ENCODE measurements around the gene DDA1.
A peak's percentile ranks its signal among the peaks of the same experiment; 100 is the strongest.
"Not testable (repeated sequence)": the region's sequence is repeated elsewhere in the genome, so short reads cannot be mapped to it uniquely, and the experiment has no call there.

DDA1 gene

DNA sequence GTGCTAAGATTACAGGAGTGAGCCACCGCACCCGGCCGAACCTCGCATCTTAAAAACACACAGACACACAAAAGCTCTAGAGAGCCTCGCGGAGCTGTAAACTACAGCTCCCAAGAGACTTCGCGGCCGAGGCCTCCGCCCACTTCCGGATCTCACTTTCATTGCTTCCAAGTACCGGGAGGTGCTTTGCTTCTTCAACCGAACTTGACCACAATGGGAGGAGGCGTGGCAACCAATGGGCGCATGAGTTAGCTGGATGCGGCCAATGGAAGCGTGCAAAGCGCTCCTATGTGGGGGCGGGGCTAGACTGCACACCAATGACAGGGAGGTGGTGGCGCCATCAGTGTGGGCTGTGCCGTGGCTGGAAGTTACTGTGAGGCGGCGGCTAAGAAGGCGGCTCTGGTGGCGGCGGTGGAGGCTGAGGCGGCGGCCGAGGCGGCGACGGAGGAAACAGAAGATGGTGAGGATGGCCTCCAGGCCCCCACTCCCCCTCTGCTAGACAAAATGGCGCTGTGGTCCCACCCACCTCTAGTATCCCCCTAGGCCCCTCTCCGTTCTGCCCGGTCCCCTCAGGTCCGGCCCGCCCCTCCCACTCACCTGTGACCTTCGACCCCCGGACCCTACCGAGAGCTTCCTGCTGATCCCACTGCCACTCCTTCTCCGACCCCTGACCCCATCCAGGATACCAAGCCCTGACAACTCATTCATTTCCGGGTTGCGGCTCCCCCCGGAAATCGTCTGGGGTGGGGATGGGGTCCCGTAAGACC is at the start of gene DDA1:
Gene DDA1 (plus strand): TSS at position 366 of the 767 bp plus-strand sequence. CDS start 92 bp downstream, at position 458.
- peak; percentile 99 for DNase-seq (ENCODE audit: low read depth)

DNA sequence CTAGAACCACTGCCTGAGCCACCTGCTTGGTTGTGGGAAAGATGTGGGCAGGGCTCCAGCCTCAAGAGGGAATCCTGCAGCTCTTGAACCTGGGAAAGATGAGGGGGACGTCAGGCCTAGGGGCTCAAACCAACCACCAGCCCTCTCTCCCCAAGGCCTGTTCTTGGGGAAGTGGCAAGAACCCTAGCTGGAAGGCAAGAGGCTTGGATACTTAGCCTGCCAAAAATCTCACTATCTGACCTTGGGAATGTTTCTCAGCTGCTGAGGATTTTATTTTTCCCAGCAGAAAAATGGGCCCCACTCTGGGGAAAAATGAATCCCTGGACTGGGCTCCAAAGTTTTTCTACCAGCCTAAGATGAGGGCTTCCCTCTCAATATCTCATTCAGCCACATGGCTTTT is 49.4 kb upstream of the DDA1 start:
- no peak for DNase-seq (ENCODE audit: low read depth)

DNA sequence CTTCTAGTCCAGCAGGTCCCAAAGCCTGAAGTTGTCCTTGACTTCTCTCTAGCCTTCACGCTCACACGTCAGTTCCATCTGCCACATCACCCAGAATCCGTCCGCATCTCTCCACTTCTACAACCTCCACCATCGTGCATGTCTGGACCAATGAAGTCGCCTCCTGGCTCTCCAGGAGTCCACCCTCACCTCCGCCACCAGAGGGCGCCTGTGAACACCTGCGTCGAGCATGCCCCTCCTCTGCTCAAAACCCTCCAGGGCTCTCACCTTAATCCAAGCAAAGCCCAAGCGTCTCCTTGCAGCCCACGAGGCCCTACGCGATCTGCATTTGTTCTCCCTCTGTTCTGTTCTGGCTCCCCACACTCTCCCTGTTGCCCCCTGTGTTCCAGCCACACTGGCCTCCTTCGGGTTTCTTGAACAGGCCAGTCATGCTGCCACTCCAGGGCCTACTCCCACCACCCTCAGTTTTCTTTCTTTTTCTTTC is 48.5 kb upstream of the DDA1 start:
- DNase-seq (ENCODE audit: low read depth) = peak; percentile 86

DNA sequence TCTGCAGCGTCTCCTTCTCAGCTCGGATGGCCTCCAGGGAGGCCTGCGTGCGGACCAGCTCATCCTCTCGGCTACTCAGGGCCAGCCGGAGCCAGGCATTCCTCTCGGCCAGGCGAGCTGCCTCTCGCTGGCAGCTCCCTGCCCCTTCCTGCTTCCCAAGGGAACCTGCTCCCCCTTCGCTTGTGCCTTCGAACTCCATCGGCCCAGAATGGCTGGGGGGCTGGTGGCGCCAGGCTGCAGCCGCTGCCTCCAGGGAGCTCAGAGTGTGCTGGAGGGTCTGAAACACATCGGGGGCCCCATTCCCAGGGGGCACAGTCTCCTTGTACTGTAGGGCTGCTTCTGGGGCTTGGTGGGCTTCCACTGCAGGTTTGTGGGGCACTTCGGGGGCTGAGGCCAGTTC is 46.8 kb upstream of the DDA1 start:
- DNase-seq (ENCODE audit: low read depth) = no peak

DNA sequence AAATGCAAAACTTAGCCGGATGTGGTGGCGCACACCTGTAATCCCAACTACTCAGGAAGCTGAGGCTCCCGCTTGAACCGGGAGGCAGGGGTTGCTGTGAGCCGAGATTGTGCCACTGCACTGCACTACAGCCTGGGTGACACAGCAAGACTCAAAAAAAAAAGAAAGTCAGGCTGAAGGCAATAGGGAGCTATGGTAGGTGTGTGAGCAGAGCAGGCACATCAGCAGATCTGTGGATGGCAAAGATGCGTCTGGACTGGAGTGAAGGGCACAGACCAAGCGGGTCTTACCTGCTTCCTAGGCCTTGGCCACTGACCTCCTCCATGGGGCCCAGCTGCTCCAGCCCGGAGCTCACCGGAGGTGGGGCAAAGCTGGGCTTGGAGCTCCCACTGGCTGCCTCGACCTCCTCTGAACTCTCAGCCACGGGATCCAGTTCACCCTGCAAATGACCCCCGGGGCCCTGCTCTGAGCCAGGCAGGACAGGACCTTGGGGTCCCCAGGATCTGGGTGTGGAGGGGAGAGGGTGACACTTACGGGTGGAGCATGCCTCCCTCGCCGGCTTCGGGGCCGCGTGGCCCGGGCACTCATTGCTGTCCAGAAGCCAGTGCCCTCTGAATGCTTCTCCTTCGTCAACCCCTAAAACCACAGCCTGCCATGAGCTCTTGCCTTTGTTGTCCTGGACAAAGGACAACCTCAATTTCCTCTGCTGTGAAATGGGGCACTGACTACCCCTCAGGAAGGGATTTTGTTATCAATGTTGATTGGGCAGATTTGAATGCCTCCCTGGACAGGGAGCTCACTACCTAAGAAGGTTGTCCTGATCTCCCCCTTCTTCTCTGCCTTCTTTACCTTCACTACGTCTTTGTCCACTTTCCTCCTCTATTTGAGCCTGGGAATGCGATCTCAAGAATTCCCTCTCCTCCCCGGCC is 45.4 kb upstream of the DDA1 start:
- no peak for DNase-seq (ENCODE audit: low read depth)

DNA sequence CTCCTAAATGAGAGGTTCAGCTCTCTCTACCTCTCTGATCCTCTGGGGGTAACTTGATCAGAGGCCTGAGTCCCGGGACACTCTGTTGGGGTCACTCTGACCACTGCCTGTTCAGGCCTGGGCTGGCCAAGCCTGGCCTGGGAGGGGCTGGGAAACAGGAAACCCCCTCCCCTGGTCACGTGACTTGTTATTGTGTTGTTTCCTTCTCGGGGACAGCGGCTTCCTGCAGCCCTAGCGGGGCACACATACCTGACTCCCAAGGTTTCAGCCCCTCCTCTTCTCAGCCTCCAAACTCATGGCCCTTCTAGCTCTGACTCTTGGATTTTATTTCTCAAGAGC is 44.8 kb upstream of the DDA1 start, which contains the start of gene USHBP1:
Gene USHBP1 (minus strand): TSS at position 105 of the 339 bp plus-strand sequence. CDS start 446 bp downstream, outside the sequence.
- no peak for DNase-seq (ENCODE audit: low read depth)

DNA sequence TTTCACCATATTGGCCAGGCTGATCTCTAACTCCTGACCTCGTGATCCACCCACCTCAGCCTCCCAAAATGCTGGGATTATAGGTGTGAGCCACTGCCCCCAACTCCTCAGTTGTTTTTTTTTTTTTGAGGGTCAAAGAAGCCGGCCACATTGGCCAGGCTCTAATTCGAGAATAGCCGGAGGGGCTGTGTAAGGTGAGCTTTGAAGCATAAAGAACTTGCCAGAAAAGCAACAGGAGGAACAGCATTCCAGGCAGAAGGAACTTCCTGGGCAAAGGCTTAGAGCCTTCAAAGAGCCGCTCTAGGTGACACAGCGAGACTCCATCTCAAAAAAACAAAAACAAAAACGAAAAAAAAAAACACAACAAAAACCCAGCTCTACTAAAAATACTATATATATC is 43.3 kb upstream of the DDA1 start:
- no peak for DNase-seq (ENCODE audit: low read depth)

DNA sequence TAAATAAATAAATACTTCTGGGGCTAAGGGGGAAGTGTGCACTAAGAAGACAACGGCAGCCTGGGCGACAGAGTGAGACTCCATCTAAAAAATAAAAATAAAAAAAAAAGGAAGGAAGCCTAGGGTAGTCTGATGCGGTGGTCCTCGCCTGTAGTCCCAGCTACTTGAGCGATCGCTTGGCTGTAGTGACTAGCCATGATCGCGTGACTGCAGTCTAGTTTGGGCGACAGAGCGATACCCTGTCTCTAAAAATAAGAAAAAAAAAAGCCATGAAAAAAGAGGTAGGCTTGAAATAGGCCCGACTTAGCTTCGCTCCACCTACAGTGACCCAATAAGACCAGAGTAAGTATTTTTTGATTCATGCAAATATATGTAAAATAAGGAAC is 42.8 kb upstream of the DDA1 start:
- no peak for DNase-seq (ENCODE audit: low read depth)

DNA sequence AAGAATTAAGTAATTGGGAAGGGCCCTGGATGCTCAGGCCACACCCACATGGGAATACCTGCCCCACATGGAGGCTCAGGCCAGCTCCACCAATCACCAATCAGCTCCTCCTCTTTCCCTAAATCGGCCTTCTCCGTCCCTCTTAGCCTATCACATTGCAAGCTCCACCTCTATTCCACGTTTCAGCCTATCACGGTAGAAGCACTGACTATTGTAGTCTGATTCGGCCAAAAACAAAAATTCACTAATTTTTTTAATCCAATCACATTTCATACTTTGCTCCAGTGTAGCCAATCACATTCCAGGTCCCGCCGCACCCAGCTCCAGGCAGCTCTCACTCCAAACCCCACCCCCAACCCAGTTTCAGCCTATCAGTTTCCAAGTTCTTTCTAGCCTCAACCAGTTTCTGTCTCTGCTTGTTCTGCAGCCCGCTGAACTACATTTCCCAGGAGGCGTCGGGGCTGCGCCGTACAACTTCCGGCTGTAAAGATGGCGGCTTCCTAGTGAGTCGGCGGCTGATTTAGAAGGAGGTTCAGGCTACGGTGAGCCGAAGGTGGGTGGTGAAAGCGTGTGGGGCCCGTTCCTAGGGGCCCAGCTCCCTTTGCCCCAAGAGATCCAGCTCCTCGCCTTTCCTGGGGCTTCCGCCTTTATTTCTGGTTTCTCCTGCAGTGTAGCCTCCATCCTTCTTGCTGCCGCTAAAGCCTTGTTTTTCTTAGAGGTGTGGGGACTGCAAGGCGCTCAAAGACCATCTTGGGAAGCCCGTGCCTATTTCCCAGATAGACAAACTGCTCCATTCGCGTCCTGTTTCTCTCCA is 42.2 kb upstream of the DDA1 start, which contains the start of gene BABAM1:
Gene BABAM1 (plus strand): TSS at position 469 of the 814 bp plus-strand sequence. CDS start 1,364 bp downstream, outside the sequence.
- DNase-seq (ENCODE audit: low read depth) = peak; percentile 94

DNA sequence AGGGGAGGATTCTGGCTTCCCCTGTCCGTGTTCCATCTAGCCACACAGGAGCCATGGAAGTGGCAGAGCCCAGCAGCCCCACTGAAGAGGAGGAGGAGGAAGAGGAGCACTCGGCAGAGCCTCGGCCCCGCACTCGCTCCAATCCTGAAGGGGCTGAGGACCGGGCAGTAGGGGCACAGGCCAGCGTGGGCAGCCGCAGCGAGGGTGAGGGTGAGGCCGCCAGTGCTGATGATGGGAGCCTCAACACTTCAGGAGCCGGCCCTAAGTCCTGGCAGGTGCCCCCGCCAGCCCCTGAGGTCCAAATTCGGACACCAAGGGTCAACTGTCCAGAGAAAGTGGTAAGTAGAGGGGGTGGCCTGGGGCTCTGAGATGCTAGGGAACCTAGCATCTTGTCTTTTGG is 40.6 kb upstream of the DDA1 start:
- no peak for DNase-seq (ENCODE audit: low read depth)

DNA sequence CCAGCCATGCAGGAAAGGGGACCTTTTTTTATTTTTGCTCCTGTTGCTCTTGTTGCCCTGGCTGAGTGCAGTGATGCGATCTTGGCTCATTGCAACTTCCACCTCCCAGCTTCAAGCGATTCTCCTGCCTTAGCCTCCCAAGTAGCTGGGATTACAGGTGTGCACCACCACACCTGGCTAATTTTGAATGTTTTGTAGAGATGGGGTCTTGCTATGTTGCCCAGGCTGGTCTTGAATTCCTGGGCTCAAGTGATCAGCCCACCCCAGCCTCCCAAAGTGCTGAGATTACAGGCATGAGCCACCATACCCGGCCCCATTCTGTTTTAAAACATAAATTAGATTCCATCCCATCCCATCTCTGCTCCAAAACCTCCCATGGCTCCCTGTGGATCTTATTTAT is 34.5 kb upstream of the DDA1 start:
- not testable (repeated sequence) for DNase-seq (ENCODE audit: low read depth)

DNA sequence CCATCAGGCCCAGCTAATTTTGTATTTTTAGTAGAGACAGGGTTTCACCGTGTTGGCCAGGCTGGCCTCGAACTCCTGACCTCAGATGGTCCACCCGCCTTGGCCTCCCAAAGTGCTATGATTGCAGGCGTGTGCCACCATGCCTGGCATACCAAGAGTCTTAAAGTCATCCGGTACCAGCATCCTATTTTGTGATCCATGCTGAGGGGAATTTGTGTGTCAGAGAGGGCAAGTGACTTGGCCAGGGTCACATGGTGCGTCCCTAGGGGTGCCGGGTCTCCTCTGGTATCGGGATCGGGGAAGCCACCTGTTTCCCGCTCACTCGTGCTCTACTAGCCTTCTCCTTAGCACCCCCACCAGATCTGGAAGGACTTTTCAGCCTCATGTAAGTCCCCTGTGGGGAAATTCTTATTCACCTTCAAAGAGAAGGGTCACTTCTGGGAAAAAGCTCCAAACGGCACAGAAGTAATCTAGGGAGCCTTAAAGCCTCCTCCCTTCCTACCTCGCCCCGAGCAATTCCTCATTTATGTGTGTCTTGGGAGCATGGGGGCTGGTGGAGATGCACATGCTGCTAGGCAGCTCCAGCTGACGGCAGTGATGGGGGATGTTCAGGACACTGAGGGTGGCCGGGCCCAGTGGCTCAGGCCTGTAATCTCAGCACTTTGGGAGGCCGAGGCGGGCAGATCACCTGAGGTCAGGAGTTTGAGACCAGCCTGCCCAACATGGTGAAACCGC is 33.8 kb upstream of the DDA1 start:
- no peak for DNase-seq (ENCODE audit: low read depth)

DNA sequence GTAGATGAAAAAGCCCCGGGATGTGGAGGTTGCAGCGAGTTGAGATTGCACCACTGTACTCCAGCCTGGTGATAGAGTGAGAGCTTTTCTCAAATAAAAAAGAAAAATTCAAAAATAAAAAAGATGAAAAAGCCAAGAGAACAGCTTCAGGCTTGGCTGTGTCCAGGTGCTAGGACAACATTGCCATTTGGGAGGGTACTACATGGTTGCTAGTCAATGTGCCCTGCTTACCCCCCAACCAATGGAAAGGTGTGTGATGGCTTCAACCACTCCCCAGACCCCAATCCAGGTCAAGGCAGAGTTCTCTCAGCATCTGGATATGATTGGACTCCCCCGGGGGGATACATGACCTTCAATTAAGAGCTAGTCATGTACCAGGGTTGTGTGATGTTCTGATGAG is 29.9 kb upstream of the DDA1 start:
- DNase-seq (ENCODE audit: low read depth) = no peak

DNA sequence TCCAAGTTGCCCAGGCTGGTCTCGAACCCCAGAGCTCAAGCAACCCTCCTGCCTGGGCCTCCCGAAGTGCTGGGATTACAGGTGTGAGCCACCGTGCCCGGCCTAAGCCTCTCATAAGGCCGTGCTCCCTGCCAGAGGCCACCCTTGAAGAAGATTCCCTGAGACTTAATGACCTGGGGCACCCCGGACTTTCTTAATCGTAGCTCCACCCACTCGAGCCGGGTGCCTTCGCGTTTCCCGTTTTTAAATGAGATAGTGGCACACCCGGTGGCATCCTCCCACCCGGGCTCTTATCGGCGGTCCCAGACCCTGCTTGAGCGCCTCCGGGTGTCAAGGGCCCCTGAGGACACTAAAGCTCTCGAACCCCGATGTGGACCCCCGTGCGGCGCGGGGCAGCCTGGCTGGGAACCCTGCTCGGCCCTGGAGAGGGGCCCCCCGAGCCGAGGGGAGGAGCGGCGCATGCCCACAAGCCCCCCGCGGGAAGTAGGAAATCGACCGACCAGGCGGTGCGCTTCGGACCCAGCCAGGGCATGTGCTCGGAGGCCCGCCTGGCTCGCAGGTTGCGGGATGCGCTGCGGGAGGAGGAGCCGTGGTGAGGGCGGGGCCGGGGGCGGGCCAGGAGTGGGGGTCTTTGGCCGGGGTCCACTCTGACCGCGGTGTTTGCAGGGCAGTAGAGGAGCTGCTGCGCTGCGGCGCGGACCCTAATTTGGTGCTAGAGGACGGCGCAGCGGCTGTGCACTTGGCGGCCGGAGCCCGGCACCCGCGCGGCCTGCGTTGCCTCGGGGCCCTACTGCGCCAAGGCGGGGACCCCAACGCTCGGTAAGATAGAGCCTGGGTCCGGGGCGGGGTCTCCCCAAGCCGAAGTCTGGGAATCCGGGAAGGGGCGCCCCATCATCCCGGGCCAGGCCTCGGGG is 27.7 kb upstream of the DDA1 start, which contains the start of gene ANKLE1:
Gene ANKLE1 (plus strand): TSS at position 511 of the 914 bp plus-strand sequence. CDS start 20 bp downstream, at position 531.
- no peak for DNase-seq (ENCODE audit: low read depth)

DNA sequence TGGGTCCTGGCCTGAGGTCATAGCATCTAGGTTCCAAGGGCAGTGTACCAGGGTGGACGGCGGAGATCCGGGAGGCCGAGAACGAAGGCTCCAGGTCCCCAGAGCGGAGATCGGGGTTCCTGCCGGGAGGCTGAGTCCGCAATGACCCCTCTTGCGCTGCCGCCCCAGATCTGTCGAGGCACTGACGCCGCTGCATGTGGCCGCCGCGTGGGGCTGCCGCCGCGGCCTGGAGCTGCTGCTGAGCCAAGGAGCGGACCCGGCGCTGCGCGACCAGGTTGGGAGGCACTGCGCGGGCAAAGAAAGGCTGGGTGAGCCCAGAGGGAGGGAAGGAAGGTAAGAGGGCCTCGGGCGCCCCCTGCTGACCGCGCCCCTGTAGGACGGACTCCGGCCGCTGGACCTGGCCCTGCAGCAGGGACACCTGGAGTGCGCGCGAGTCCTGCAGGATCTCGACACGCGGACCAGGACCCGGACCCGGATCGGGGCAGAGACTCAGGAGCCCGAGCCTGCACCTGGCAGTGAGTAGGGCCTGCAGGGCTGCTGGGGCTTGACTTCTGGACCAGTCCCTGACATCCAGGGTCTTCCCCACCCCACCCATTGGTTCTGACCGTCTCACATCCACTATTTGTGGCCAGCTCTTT is 26.8 kb upstream of the DDA1 start:
- peak; percentile 68 for DNase-seq (ENCODE audit: low read depth)

DNA sequence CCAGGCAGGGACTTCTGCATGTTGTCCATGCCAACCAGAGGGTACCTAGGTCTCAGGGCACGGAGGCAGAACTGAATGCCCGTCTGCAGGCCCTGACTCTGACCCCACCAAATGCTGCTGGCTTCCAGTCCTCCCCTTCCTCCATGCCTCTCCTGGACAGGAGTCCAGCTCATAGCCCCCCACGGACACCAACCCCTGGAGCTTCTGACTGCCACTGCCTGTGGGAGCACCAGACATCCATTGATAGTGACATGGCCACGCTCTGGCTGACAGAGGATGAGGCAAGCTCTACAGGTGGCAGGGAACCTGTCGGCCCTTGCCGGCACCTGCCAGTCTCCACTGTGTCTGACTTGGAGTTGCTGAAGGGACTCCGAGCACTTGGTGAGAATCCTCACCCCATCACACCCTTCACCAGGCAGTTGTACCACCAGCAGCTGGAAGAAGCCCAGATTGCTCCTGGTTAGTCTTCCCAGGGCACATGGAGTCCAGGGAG is 25.8 kb upstream of the DDA1 start:
- no peak for DNase-seq (ENCODE audit: low read depth)

DNA sequence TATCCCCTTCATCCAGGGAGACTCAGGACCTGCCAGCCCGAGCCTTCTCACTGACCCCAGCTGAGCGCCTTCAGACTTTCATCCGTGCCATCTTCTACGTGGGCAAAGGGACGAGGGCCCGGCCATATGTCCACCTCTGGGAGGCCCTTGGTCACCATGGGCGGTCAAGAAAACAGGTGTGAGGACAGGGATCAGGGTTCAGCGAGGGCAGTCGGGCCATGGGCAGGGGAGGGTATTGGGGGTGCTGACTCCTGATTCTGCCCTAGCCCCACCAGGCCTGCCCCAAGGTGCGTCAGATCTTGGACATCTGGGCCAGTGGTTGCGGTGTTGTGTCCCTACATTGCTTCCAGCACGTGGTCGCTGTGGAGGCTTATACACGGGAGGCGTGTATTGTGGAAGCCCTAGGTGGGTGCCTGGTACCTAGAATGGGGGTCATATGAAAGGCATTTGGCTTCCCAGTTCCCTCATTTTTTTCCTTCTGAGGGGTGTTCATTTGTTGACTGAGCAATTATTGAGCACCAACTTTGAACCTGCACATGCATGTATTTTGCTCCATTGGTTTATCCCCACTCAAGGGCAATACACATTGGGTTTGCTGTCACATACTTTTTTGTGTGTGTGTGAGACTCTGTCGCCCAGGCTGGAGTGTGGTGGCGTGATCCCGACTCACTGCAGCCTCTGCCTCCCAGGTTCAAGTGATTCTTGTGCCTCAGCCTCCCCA is 23.8 kb upstream of the DDA1 start:
- no peak for DNase-seq (ENCODE audit: low read depth)

DNA sequence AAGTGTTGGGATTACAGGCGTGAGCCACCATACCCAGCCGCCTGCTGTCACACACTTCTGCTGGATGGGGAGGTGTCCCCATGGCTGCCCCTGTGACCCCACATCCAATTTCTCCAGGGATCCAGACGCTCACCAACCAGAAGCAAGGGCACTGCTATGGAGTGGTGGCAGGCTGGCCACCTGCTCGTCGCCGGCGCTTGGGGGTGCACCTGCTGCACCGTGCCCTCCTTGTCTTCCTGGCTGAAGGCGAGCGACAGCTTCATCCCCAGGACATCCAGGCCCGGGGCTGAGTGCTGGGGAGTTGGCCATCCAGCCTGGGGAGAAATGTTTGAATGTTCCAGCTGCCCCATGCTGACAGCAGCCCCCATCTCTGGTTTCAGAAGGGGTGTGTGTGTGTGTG is 23.1 kb upstream of the DDA1 start:
- DNase-seq (ENCODE audit: low read depth) = no peak

DNA sequence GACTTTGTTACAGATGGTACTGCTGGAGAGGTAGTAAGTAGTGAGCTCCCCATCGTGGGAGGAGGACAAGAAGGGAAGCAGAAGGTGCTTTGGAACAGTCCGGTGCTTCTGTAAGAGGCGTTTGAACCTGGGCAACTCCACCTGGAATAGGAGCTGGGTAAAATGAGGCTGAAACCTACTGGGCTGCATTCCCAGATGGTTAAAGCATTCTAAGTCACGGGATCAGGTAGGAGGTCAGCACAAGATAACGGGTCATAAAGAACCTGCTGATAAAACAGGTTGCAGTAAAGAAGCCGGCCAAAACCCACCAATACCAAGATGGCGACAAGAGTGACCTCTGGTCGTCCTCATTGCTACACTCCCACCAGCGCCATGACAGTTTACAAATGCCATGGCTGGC is 22.6 kb upstream of the DDA1 start:
- no peak for DNase-seq (ENCODE audit: low read depth)

All from activated T-cell treated with anti-CD3 and anti-CD28 coated beads for 24 hours (primary cell).